Middle frontal gyrus (tissue), 1 donor: ENCODE results near the gene GPR22.
A peak's percentile ranks its signal among the peaks of the same experiment; 100 is the strongest.

Source experiments
- DNase-seq: peaks from one replicate; pipeline ENCODE4 v3.0.0-alpha.2; 2015; ENCODE audit warnings: low spot score; ENCODE audit errors: extremely low spot score

The GPR22 gene, protein sequence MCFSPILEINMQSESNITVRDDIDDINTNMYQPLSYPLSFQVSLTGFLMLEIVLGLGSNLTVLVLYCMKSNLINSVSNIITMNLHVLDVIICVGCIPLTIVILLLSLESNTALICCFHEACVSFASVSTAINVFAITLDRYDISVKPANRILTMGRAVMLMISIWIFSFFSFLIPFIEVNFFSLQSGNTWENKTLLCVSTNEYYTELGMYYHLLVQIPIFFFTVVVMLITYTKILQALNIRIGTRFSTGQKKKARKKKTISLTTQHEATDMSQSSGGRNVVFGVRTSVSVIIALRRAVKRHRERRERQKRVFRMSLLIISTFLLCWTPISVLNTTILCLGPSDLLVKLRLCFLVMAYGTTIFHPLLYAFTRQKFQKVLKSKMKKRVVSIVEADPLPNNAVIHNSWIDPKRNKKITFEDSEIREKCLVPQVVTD

GRCh38 chr7:107469929-107470328, at the start of gene GPR22:
TSS of gene GPR22 (plus strand) at chr7:107470057. CDS start at chr7:107474061, 4,004 bp downstream.
- DNase-seq: peak; percentile 65

DNA sequence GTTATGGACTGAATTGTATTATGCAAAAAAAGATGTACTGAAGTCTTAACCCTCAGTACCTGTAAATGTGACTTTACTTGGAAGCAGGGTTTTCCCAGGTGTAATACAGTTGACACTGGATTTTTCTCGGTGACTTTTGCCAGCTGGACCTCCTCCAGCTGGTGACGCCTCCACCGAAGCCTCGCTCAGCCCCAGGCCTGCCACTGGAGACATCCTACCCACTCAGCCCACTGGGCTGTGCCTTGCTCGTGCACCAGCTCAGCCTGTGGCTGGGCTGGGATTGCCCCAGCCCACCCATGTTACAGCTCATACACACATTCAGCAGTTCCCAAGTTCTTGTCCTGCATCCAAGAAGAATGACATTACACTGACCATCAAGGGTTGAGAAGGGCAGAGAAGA, 42.4 kb upstream of the GPR22 start:
- DNase-seq: no peak

DNA sequence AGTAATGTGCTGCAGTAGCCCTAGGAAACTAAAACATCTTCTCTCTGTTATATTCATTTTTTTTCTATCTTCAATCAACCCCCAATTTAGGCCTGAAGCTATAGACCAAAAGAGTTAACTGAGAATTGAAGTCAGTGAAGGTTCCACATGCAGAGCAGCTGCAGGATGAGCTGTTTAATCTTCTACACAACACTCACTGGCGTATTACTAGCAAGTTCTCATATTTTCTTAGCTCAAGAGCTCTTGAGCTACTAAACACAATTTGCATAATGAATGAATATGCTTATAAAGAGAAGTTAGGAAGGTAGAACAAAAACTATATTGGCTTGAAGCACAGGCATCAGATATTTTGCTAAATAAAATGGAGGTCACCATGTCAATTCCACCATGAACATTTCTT, 41.2 kb upstream of the GPR22 start:
- no peak for DNase-seq

- no peak for DNase-seq
Measured at GRCh38 chr7:107430057-107430456, 39.8 kb upstream of the GPR22 start.

DNA sequence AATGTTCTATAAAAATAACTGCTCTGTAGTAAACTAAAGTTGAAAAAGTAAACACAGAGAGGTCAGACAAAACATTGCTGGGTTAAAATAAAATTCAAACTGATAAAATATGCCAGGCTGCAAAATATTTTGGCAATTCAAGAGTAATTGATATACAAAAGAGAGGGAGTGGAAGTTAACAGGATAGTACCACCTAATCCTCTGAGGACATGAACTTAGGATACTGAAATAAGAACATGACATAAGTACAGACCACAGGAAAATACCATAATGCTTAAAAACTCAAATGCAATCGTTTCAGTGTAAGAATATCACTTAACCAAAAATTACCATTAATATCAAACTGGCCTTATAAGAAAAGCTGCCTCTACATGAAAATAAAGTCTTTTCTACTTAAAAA, 37.6 kb upstream of the GPR22 start:
- no peak for DNase-seq

- DNase-seq: no peak
Measured at GRCh38 chr7:107435749-107436148, 34.1 kb upstream of the GPR22 start.

DNA sequence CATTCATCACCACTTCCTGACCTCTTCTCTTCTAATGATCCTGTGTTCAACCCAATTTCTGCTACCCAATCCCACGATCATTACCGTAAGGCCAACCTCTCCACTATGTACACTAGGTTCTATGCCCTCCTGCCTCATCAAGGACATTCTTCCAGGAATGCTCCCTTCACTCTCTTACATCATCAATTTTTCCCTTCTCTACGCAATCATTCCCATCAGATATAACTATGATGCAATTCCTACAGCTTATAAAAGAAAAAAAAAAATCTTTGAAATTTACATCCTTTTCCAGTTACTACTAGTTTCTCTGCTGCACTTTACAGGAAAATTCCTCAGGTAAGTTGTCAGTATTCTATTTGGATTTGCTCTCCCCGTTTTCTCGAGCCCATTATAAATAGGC, 30.8 kb upstream of the GPR22 start:
- DNase-seq: no peak

GRCh38 chr7:107441581-107442422, 28.1 kb upstream of the GPR22 start:
- DNase-seq: no peak

DNA sequence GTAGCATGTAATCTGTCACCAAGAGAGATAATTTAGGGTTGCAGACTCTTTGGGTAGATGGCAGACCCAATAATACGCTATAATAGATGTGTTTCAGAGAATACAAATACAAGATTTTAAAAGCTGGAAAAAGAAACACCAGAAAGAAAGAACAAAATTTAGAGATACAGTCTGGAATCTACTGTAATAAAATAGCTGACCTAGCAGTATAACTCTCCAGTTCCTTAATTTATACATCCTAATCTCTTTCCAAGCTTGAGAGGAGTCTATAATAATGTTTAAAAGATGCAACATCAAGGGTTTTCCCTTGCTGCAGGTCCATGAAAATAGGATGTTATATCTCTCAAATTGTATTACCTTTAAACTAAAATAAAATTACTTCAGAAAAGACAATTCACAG, 27.2 kb upstream of the GPR22 start:
- DNase-seq: no peak

- DNase-seq: no peak
Measured at GRCh38 chr7:107446531-107446930, 23.3 kb upstream of the GPR22 start.

GRCh38 chr7:107446988-107447387, 22.9 kb upstream of the GPR22 start:
- DNase-seq: no peak

- no peak for DNase-seq
Measured at GRCh38 chr7:107450970-107451369, 18.9 kb upstream of the GPR22 start.

GRCh38 chr7:107453388-107453787, 16.5 kb upstream of the GPR22 start:
- no peak for DNase-seq

- no peak for DNase-seq
Measured at GRCh38 chr7:107461938-107462533, 7.8 kb upstream of the GPR22 start.

- DNase-seq: no peak
Measured at GRCh38 chr7:107463139-107464078, 6.4 kb upstream of the GPR22 start.

- DNase-seq: no peak
Measured at GRCh38 chr7:107464666-107465226, 5.1 kb upstream of the GPR22 start.

DNA sequence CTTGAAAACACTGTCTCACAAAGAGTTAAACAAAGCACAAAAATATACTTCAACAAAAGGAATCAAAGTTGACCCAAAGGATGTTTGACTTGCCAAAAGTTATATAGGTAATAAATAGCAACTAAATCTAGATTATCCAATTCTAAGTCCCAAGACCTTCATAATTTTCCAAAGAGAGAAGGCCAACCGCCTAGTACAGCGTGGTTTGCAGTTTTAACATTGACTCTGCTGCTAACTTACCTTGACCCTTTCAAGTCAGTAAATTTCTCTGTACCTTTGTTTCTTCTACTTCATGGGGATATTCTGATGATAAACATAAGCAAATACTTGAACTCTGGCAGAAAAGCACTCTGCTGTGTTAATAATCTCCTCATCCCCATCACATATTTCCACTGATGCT, 1.9 kb upstream of the GPR22 start:
- no peak for DNase-seq

DNA sequence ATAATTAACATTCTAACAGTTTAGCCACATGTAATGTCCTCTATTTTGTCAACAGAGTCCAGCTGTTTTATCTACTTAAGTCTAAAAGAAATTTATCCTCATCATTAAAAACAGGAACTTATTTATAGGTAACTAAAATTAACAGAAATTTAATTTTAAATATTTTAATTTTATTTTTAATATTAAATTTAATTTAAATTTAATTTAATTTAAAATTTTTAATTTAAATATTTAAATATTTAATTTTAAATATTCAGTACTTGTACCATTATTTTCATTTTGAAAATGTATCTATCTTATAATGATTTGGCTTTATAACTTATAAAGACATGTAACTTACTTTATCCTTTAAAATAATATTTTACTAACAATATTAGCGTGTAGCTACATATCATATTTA, 1.0 kb upstream of the GPR22 start:
- no peak for DNase-seq

- DNase-seq: no peak
Measured at GRCh38 chr7:107471292-107472070, 1.6 kb downstream of the GPR22 start.

DNA sequence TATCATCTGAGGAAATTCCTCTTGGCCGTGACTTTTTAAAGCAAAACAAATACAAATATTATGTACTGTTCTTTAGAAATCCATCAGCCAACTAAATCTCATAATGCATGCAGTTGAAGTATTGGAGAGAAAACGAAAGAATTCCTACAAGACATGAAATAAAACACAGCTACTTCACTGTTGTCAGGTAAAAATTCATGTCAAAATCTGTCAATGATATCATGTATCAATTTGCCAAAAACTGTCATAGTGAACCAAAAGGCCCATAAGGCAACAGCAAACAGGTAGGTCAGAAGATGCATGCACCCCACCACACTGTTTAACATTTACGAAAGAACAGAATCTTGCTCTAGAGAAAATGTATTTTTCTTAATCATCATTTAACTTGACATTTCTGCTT, 2.3 kb downstream of the GPR22 start:
- DNase-seq: no peak
